SH-SY5Y (cell line): Measurements from ENCODE around the gene AACS.

Experiments used
- GATA2 ChIP-seq: IDR thresholded peaks from 2 replicates; pipeline ENCODE4 v1.6.1; 2011; ENCODE audit warnings: mild to moderate bottlenecking, low read depth, low read length
- GATA3 ChIP-seq: IDR thresholded peaks from 2 replicates; pipeline ENCODE4 v1.6.1; 2011; ENCODE audit warnings: low read depth, mild to moderate bottlenecking, low read length, moderate library complexity

DNA sequence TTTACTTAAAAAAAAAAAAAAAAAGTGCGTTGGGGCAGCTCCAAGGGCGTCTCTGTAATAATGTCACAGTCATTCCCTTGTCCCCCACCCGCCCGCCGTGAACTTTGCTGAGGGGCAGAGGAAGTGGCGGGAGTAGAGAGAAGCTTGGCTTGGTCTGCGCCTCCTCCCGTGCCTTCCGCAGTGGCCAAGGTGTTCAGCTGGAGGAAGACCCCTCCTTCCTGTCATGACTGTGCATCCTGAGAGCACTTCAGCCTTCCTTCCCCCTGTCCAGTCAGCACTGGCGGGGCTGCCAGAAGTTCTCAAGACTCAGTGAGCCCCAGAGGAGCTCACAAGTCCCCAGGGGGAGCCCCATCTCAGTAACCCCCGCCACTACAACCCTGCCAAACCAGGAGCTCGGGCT is 32.2 kb downstream of the AACS start:
- TF ChIP-seq GATA3 (no peak), GATA2 (no peak)
